BE2C (cell line): ENCODE measurements around the gene CACNA1G.

Experiments used
- DNase-seq: peaks from one replicate; pipeline ENCODE4 v3.0.0-alpha.2; 2020
- H3K27me3 ChIP-seq: fragments of 250-450 bp; sonication (Bioruptor Pico); 2 replicates; pipeline ENCODE4 v1.5.1; 2020; ENCODE audit warnings: mild to moderate bottlenecking
- H3K36me3 ChIP-seq: fragments of 250-450 bp; sonication (Bioruptor Pico); 2 replicates; pipeline ENCODE4 v1.5.1; 2020; ENCODE audit warnings: mild to moderate bottlenecking
- H3K4me1 ChIP-seq: fragments of 250-450 bp; sonication (Bioruptor Pico); 2 replicates; pipeline ENCODE4 v1.5.1; 2020
- H3K4me3 ChIP-seq: 2 replicates; pipeline ENCODE4 v1.5.1; 2011; ENCODE audit warnings: low read depth, low read length
- H3K9me3 ChIP-seq: fragments of 250-450 bp; sonication (Bioruptor Pico); 2 replicates; pipeline ENCODE4 v1.5.1; 2020
- CTCF ChIP-seq: IDR thresholded peaks from 2 replicates; pipeline ENCODE4 v1.5.1; 2012; ENCODE audit warnings: mild to moderate bottlenecking, low read depth, low read length

CACNA1G gene

GRCh38 chr17:50540560-50541401 lies 19.7 kb upstream of the CACNA1G start:
- no peaks in the 10 kb centered on the region for H3K27me3 ChIP-seq
- no peaks in the 10 kb centered on the region for H3K36me3 ChIP-seq
- peaks cover 4% of the 10 kb centered on the region for H3K4me1 ChIP-seq
- no peak for TF ChIP-seq CTCF
- H3K4me3 ChIP-seq, result no peak overlapping the region
- H3K9me3 ChIP-seq, result no peaks in the 10 kb centered on the region
- no peak for DNase-seq

- H3K9me3 ChIP-seq, result no peaks in the 10 kb centered on the region
- peak overlapping the region; percentile 71 for H3K4me3 ChIP-seq
- DNase-seq, result no peak
- no peak for TF ChIP-seq CTCF
- no peaks in the 10 kb centered on the region for H3K27me3 ChIP-seq
- peaks cover 4% of the 10 kb centered on the region for H3K4me1 ChIP-seq
- no peaks in the 10 kb centered on the region for H3K36me3 ChIP-seq
Measured at GRCh38 chr17:50541402-50541715, 19.2 kb upstream of the CACNA1G start.

GRCh38 chr17:50541716-50542688 lies 18.5 kb upstream of the CACNA1G start:
- no peaks in the 10 kb centered on the region for H3K27me3 ChIP-seq
- peak; percentile 14 for TF ChIP-seq CTCF
- H3K9me3 ChIP-seq, result no peaks in the 10 kb centered on the region
- peak; percentile 93 for DNase-seq
- H3K4me3 ChIP-seq, result peak overlapping the region; percentile 71
- peaks cover 4% of the 10 kb centered on the region for H3K4me1 ChIP-seq
- H3K36me3 ChIP-seq, result no peaks in the 10 kb centered on the region

- no peaks in the 10 kb centered on the region for H3K36me3 ChIP-seq
- H3K9me3 ChIP-seq, result no peaks in the 10 kb centered on the region
- peaks cover 8% of the 10 kb centered on the region for H3K4me1 ChIP-seq
- peak overlapping the region; percentile 71 for H3K4me3 ChIP-seq
- TF ChIP-seq CTCF, result no peak
- H3K27me3 ChIP-seq, result no peaks in the 10 kb centered on the region
- DNase-seq, result no peak
Measured at GRCh38 chr17:50542795-50543774, 17.4 kb upstream of the CACNA1G start.

GRCh38 chr17:50544516-50544915 lies 16.0 kb upstream of the CACNA1G start:
- Histone ChIP-seq H3K4me3 (no peak overlapping the region), H3K9me3 (no peaks in the 10 kb centered on the region), H3K36me3 (no peaks in the 10 kb centered on the region), H3K4me1 (peaks cover 8% of the 10 kb centered on the region), H3K27me3 (no peaks in the 10 kb centered on the region)
- DNase-seq, result no peak
- TF ChIP-seq CTCF, result no peak
